ENCODE results near the gene WIF1.

GRCh38 chr12:65164244-65164643 lies 43.1 kb upstream of the WIF1 start:
- TF ChIP-seq CTCF (conservative IDR thresholded peaks at IDR 0.05; ENCODE audit: low read length): no peak
- no peak for TF ChIP-seq EZH2phosphoT487 (IDR thresholded peaks at IDR 0.05; ENCODE audit: borderline replicate concordance)
